Smooth muscle cell (in vitro differentiated cells): ENCODE results near the gene TSR2. TPM values are rescaled to one million over a fixed set of nuclear protein-coding genes. Genes with fewer than 3 reads are reported as not detected.

ENCODE experiments used
- DNase-seq: peaks from one replicate; lab custom pipeline; 2025; ENCODE audit not compliant: unreplicated experiment; lab: John Stamatoyannopoulos, UW
- H2AFZ ChIP-seq: fragments of 200-600 bp; sonication (generic); 2 replicates; pipeline ENCODE4 v1.6.0; 2016; ENCODE audit warnings: antibody characterized with exemption, low read depth, mild to moderate bottlenecking
- H3F3A ChIP-seq: fragments of 200-600 bp; sonication (generic); 2 replicates; pipeline ENCODE4 v1.6.0; 2017; ENCODE audit warnings: antibody characterized with exemption, low read depth
- H3K27ac ChIP-seq: fragments of 200-600 bp; sonication (generic); 2 replicates; pipeline ENCODE4 v1.5.1; 2016; ENCODE audit warnings: low read depth, mild to moderate bottlenecking
- H3K27me3 ChIP-seq: fragments of 200-600 bp; sonication (generic); 2 replicates; pipeline ENCODE4 v1.6.1; 2016; ENCODE audit warnings: low read depth, mild to moderate bottlenecking
- H3K36me3 ChIP-seq: fragments of 200-600 bp; sonication (generic); 2 replicates; pipeline ENCODE4 v1.5.1; 2016; ENCODE audit warnings: low read depth
- H3K4me1 ChIP-seq: fragments of 200-600 bp; sonication (generic); 2 replicates; pipeline ENCODE4 v1.5.1; 2016; ENCODE audit warnings: low read depth
- H3K4me2 ChIP-seq: fragments of 200-600 bp; sonication (generic); 2 replicates; pipeline ENCODE4 v1.6.0; 2016; ENCODE audit warnings: mild to moderate bottlenecking
- H3K4me3 ChIP-seq: fragments of 200-600 bp; sonication (generic); 2 replicates; pipeline ENCODE4 v1.5.1; 2016; ENCODE audit warnings: mild to moderate bottlenecking
- H3K79me2 ChIP-seq: fragments of 200-600 bp; sonication (generic); 2 replicates; pipeline ENCODE4 v1.6.0; 2016; ENCODE audit warnings: low read depth, mild to moderate bottlenecking
- H3K9ac ChIP-seq: fragments of 200-600 bp; sonication (generic); 2 replicates; pipeline ENCODE4 v1.6.0; 2016; ENCODE audit warnings: low read depth
- H3K9me3 ChIP-seq: fragments of 200-600 bp; sonication (generic); replicated peaks from 2 replicates; pipeline ENCODE4 v1.5.1; 2016; ENCODE audit warnings: low read depth
- H4K20me1 ChIP-seq: fragments of 200-600 bp; sonication (generic); 2 replicates; pipeline ENCODE4 v1.6.0; 2016; ENCODE audit warnings: low read depth
- CTCF ChIP-seq: fragments of 200-600 bp; sonication (generic); IDR thresholded peaks from 2 replicates; pipeline ENCODE4 v1.5.1; 2017; ENCODE audit warnings: borderline replicate concordance, mild to moderate bottlenecking, antibody characterized with exemption; ENCODE audit not compliant: insufficient read depth, poor library complexity, severe bottlenecking
- WGBS: methylation state at CpG from one replicate; pipeline ENCODE4 v1.1.7; 2016; ENCODE audit warnings: low lambda C conversion rate; 5-methylcytosine and 5-hydroxymethylcytosine counted together
- polyA plus RNA-seq: library from polyadenylated mRNA; unstranded; fragments of >200 nt; fragmentation: Nextera tagmentation; extraction: Ambion mirVana; gene quantifications from 2 replicates; pipeline ENCODE4 v1.2.1, GENCODE V29; 2016
- total RNA-seq: library from RNA; depleted of rRNA; stranded (reverse); fragments of >200 nt; gene quantifications from 2 replicates; pipeline ENCODE4 v1.2.3, GENCODE V29; 2014

TSR2 gene
- total and polyA plus RNA-seq, 2 experiments from 2014 or later = 9.7 to 40.0 TPM

GRCh38 chrX:54444752-54445151, 4.5 kb downstream of the TSR2 start:
- WGBS = 93% methylated on average over 6 of the region's 6 CpGs
- Histone ChIP-seq H3F3A (no peaks in the 10 kb centered on the region), H4K20me1 (peaks cover 4% of the 10 kb centered on the region), H3K9me3 (no peaks in the 10 kb centered on the region), H3K27ac (no peak overlapping the region), H3K4me3 (no peak overlapping the region), H2AFZ (no peak overlapping the region), H3K27me3 (no peaks in the 10 kb centered on the region), H3K4me1 (peaks cover 5% of the 10 kb centered on the region), H3K36me3 (no peaks in the 10 kb centered on the region), H3K4me2 (no peak overlapping the region), H3K9ac (no peak overlapping the region), H3K79me2 (peaks cover 16% of the 10 kb centered on the region)
- DNase-seq = no peak
- no peak for TF ChIP-seq CTCF

GRCh38 chrX:54446084-54446483, 5.9 kb downstream of the TSR2 start:
- H3K9me3 ChIP-seq = no peaks in the 10 kb centered on the region
- peaks cover 3% of the 10 kb centered on the region for H3K4me1 ChIP-seq
- WGBS = 84% methylated on average over 17 of the region's 17 CpGs
- no peak overlapping the region for H3K27ac ChIP-seq
- no peak overlapping the region for H3K4me2 ChIP-seq
- peaks cover 4% of the 10 kb centered on the region for H4K20me1 ChIP-seq
- no peak for DNase-seq
- H3K79me2 ChIP-seq = peaks cover 8% of the 10 kb centered on the region
- H3K4me3 ChIP-seq = no peak overlapping the region
- no peak overlapping the region for H3K9ac ChIP-seq
- no peaks in the 10 kb centered on the region for H3K36me3 ChIP-seq
- H3F3A ChIP-seq = no peaks in the 10 kb centered on the region
- no peak for TF ChIP-seq CTCF
- H3K27me3 ChIP-seq = no peaks in the 10 kb centered on the region
- H2AFZ ChIP-seq = no peak overlapping the region

GRCh38 chrX:54447461-54447860, 7.3 kb downstream of the TSR2 start:
- no peak for DNase-seq
- H3K4me2 ChIP-seq = no peak overlapping the region
- peaks cover 4% of the 10 kb centered on the region for H3K79me2 ChIP-seq
- TF ChIP-seq CTCF = no peak
- H4K20me1 ChIP-seq = no peaks in the 10 kb centered on the region
- no peaks in the 10 kb centered on the region for H3K9me3 ChIP-seq
- H2AFZ ChIP-seq = no peak overlapping the region
- 80% methylated on average over 5 of the region's 5 CpGs for WGBS
- H3K4me3 ChIP-seq = no peak overlapping the region
- no peaks in the 10 kb centered on the region for H3F3A ChIP-seq
- no peaks in the 10 kb centered on the region for H3K27me3 ChIP-seq
- no peak overlapping the region for H3K27ac ChIP-seq
- no peak overlapping the region for H3K9ac ChIP-seq
- no peaks in the 10 kb centered on the region for H3K36me3 ChIP-seq
- H3K4me1 ChIP-seq = no peaks in the 10 kb centered on the region

GRCh38 chrX:54449929-54450328, 9.7 kb downstream of the TSR2 start:
- Histone ChIP-seq H2AFZ (no peak overlapping the region), H3K79me2 (no peaks in the 10 kb centered on the region), H3K36me3 (no peaks in the 10 kb centered on the region), H3K4me3 (no peak overlapping the region), H3K27ac (no peak overlapping the region), H3K9me3 (no peaks in the 10 kb centered on the region), H3K27me3 (no peaks in the 10 kb centered on the region), H3F3A (no peaks in the 10 kb centered on the region), H3K9ac (no peak overlapping the region), H4K20me1 (no peaks in the 10 kb centered on the region), H3K4me2 (no peak overlapping the region), H3K4me1 (no peaks in the 10 kb centered on the region)
- TF ChIP-seq CTCF = no peak
- no peak for DNase-seq
